HCT116 (cell line): ENCODE measurements around the gene NENF.

Source experiments
- CEBPB ChIP-seq: IDR thresholded peaks from 2 replicates; pipeline ENCODE4 v1.6.1; 2012; ENCODE audit warnings: low read depth
- EZH2phosphoT487 ChIP-seq: fragments of 200-600 bp; IDR thresholded peaks from 2 replicates; pipeline ENCODE4 v1.6.1; 2018; ENCODE audit warnings: antibody characterized with exemption, borderline replicate concordance
- MAX ChIP-seq: IDR thresholded peaks from 2 replicates; pipeline ENCODE4 v1.6.1; 2012
- POLR2A ChIP-seq: IDR thresholded peaks from 2 replicates; pipeline ENCODE4 v1.7.0; 2011; ENCODE audit warnings: borderline replicate concordance; ENCODE audit not compliant: insufficient read depth, insufficient read length; ENCODE audit errors: extremely low read depth
- POLR2AphosphoS5 ChIP-seq: IDR thresholded peaks from 2 replicates; pipeline ENCODE4 v1.6.1; 2011; ENCODE audit warnings: mild to moderate bottlenecking, low read depth, low read length, moderate library complexity
- SIN3A ChIP-seq: IDR thresholded peaks from 2 replicates; pipeline ENCODE4 v1.6.1; 2012; ENCODE audit warnings: low read depth
- TCF7L2 ChIP-seq: IDR thresholded peaks from 2 replicates; pipeline ENCODE4 v1.7.0; 2011; ENCODE audit warnings: borderline replicate concordance, inconsistent platforms; ENCODE audit not compliant: insufficient read depth, insufficient read length; ENCODE audit errors: extremely low read depth
- YY1 ChIP-seq: IDR thresholded peaks from 2 replicates; pipeline ENCODE4 v1.6.1; 2011; ENCODE audit warnings: low read length, low read depth, moderate library complexity, mild to moderate bottlenecking; ENCODE audit not compliant: insufficient replicate concordance; ENCODE audit errors: extremely low read depth
- TF ChIP-seq, protein P1 (sequence below), 3 experiments: fragments of 200-600 bp in 1 of 3; sonication (generic) in 1 of 3; IDR thresholded peaks in 2 of 3; conservative IDR thresholded peaks in 1 of 3; 2 replicates each; pipeline ENCODE4 v1.5.1; 2012 to 2017; ENCODE audit warnings: low read depth in 2 of 3, low read length in 2 of 3, antibody characterized with exemption in 1 of 3, borderline replicate concordance in 1 of 3, control low read depth in 1 of 3, mild to moderate bottlenecking in 1 of 3, mixed read lengths in 1 of 3, mixed run types in 1 of 3, moderate library complexity in 1 of 3; ENCODE audit not compliant: insufficient read depth in 1 of 3

DNA sequence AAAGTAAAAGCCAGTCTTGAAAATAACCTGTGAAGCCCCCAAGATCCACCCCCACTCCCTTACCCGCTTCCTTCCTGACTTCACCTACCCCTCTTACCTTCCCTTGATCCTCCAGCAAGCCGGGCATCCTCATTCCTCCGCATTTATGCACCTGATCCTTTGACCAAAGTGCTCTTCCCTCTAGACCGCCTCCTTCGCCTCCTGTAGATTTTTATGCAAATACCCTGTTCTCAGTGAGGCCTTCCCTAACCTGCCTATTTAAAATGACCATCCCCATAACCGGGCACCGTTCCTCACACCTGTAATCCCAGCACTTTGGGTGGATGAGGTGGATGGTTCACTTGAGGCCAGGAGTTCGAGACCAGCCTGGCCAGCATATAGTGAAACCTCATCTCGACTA lies 1.1 kb upstream of the NENF start:
- TF ChIP-seq POLR2AphosphoS5 (no peak), POLR2A (no peak), SIN3A (no peak), CEBPB (no peak), MAX (no peak), EZH2phosphoT487 (no peak), TCF7L2 (no peak), YY1 (no peak)
- TF ChIP-seq, protein P1, sequence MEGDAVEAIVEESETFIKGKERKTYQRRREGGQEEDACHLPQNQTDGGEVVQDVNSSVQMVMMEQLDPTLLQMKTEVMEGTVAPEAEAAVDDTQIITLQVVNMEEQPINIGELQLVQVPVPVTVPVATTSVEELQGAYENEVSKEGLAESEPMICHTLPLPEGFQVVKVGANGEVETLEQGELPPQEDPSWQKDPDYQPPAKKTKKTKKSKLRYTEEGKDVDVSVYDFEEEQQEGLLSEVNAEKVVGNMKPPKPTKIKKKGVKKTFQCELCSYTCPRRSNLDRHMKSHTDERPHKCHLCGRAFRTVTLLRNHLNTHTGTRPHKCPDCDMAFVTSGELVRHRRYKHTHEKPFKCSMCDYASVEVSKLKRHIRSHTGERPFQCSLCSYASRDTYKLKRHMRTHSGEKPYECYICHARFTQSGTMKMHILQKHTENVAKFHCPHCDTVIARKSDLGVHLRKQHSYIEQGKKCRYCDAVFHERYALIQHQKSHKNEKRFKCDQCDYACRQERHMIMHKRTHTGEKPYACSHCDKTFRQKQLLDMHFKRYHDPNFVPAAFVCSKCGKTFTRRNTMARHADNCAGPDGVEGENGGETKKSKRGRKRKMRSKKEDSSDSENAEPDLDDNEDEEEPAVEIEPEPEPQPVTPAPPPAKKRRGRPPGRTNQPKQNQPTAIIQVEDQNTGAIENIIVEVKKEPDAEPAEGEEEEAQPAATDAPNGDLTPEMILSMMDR (IDR thresholded peaks at IDR 0.05 in 2 of 3, conservative IDR thresholded peaks at IDR 0.05 in 1 of 3; ENCODE audit: borderline replicate concordance in 1 of 3, insufficient read depth in 1 of 3, low read depth in 2 of 3, low read length in 2 of 3), result no peak
